GM10248 (cell line): ENCODE measurements around the gene KRT38.

ENCODE experiments used
- CTCF ChIA-PET: fragments of 300-600 bp; sonication (Branson Sonifier 250); formaldehyde crosslinking; extraction: SDS; loops from one replicate; lab custom pipeline; 2021; ENCODE audit warnings: antibody characterized with exemption; lab: Yijun Ruan, JAX
- POLR2A ChIA-PET: fragments of 350-650 bp; sonication (Branson Sonifier 250); formaldehyde crosslinking; extraction: SDS; loops from one replicate; lab custom pipeline; 2020; ENCODE audit warnings: antibody characterized with exemption; lab: Yijun Ruan, JAX
- DNase-seq: peaks from one replicate; pipeline ENCODE4 v3.0.0; 2012; ENCODE audit errors: extremely low spot score
- CTCF ChIP-seq: IDR thresholded peaks from 2 replicates; pipeline ENCODE4 v1.5.1; 2012; ENCODE audit warnings: mild to moderate bottlenecking, low read depth; ENCODE audit errors: extremely low read depth, missing control alignments, control extremely low read depth

Gene KRT38

GRCh38 chr17:41446806-41447205, 6.0 kb upstream of the KRT38 start:
- CTCF ChIA-PET, result no interaction called here
- POLR2A ChIA-PET, result no interaction called here
- TF ChIP-seq CTCF, result no peak
- no peak for DNase-seq

GRCh38 chr17:41444640-41445039, 3.9 kb upstream of the KRT38 start:
- no peak for DNase-seq
- no peak for TF ChIP-seq CTCF
- ChIA-PET POLR2A (no interaction called here), CTCF (interaction anchor here (1.3 to 1.4 kb wide), 2 partner anchors 8 to 21 kb away, joined by 3 to 5 read pairs; no protein-coding TSS in a partner anchor)

GRCh38 chr17:41444186-41444585, 3.4 kb upstream of the KRT38 start:
- no peak for TF ChIP-seq CTCF
- CTCF ChIA-PET, result interaction anchor here (1.3 to 1.4 kb wide), 2 partner anchors 8 to 21 kb away, joined by 3 to 5 read pairs; no protein-coding TSS in a partner anchor
- no peak for DNase-seq
- POLR2A ChIA-PET, result no interaction called here

GRCh38 chr17:41442739-41443138, 2.0 kb upstream of the KRT38 start:
- TF ChIP-seq CTCF, result no peak
- DNase-seq, result no peak
- ChIA-PET CTCF (no interaction called here), POLR2A (no interaction called here)

- TF ChIP-seq CTCF, result no peak
- ChIA-PET POLR2A (no interaction called here), CTCF (no interaction called here)
- DNase-seq, result no peak
Observed at GRCh38 chr17:41439375-41439774, 1.4 kb downstream of the KRT38 start.

- ChIA-PET CTCF (no interaction called here), POLR2A (no interaction called here)
- TF ChIP-seq CTCF, result no peak
- no peak for DNase-seq
Observed at GRCh38 chr17:41437769-41438168, 3.0 kb downstream of the KRT38 start.

GRCh38 chr17:41437254-41437653, 3.5 kb downstream of the KRT38 start:
- POLR2A ChIA-PET, result no interaction called here
- CTCF ChIA-PET, result no interaction called here
- TF ChIP-seq CTCF, result no peak
- no peak for DNase-seq
